EH (cell line): Measurements from ENCODE around the gene FGF14.

Source experiments
- DNase-seq: peaks from one replicate; pipeline ENCODE4 v3.0.0-alpha.2; 2015; ENCODE audit warnings: low read depth

FGF14 gene

DNA sequence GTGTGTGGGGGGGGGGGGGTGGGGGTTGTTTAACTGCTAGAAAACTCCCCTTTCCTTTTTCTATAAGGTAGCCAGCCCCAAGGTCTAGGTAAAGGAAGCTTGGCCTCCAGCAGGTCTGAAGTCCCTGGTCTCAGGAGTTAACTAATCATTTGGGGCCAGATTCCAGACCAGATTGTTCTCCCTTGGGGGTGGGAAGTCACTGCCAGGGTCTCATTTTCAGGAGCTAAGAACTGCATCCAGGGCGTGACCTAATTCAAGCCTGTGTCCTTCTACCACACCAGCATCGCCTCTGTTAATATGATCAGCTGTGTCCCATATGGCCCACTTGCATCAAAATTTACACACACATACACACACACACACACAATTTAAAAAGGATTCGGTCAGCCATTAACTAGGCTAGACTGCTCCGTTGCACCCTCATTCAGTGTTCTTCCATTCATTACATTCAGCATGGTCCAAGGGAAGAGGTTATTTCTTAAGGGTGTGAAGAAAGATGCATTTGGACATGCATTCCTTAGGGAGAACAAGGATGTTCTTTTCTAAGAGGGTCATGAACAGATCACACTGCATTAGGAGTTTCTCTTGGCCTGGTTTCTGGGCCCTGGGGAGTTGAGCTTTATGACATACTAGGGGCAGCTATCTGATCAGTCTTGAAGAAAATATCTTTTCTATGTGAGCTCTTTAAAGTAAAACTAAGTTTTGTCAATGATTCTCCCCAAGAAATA is 91.0 kb downstream of the FGF14 start:
- DNase-seq: no peak

DNA sequence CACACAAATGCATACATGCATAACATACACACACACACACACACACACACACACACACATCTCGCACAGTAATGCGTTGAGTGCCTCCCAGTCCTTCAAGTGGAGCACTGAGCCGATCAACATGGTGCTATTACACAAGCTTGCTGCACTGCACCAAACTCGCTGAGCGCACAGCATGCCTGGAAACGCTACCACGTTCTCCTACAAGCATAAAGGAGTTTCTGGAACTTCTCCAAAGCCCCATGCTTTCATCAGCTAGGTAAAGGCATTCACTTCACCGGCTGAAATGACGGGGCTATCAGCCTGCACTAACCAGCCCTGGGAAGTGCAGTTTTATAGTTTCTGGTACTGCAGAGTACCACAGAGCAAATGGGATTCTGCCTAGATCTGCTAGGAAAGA is 92.7 kb downstream of the FGF14 start:
- no peak for DNase-seq

DNA sequence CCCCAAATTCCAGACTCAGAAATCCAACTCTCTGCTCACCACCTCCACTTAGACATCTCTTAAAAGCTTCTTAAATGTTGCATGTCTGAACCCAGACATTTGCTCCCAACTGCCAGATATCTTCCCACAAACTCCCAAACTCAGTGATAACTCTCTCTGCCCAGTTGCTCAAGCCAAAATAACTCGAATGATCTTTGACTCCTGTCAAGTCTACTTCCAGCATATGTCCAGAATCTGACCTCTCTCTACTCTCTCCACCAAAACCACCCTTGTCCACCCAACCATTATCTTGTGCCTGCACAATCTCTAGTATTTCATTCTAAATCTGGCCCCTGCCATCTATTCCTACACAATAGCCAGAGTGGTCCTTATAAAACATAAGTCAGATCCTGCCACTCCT is 99.3 kb downstream of the FGF14 start:
- DNase-seq: no peak

- DNase-seq: no peak
Measured at GRCh38 chr13:102300379-102300778, 101.5 kb downstream of the FGF14 start.

GRCh38 chr13:102299366-102299765 is 102.5 kb downstream of the FGF14 start:
- DNase-seq: no peak

GRCh38 chr13:102298051-102298450 is 103.8 kb downstream of the FGF14 start:
- DNase-seq: no peak

GRCh38 chr13:102295316-102296048 is 106.4 kb downstream of the FGF14 start:
- peak; percentile 1 for DNase-seq

DNA sequence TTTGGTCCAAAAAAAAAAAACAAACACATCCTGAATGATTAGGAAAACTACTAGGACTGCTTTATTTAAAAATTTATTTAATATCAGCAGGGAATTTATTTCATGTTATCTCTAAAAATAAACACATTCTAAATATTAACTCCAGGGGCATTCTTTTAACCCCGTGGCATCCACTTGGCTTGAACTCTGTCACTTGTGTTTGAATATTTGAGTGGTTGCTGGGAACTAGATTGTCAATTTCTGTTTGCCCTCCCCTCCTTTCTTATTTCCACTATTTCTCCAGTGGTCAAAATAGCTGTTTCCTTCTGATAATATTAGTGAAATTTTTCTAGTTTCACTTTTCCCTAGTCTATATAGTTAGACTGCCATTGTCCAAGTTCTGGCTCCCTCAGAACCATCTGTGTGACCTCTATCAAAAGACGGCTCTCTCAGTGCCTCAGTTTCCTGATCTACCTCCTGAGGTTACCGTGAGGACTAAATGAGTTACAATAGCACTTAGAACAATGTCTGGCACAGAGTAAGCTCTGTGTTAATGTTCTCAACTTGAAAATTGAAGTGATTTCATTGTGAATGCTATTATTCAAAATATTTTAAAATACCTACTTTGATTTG is 107.3 kb downstream of the FGF14 start:
- DNase-seq: no peak

- DNase-seq: no peak
Measured at GRCh38 chr13:102293723-102294122, 108.1 kb downstream of the FGF14 start.

DNA sequence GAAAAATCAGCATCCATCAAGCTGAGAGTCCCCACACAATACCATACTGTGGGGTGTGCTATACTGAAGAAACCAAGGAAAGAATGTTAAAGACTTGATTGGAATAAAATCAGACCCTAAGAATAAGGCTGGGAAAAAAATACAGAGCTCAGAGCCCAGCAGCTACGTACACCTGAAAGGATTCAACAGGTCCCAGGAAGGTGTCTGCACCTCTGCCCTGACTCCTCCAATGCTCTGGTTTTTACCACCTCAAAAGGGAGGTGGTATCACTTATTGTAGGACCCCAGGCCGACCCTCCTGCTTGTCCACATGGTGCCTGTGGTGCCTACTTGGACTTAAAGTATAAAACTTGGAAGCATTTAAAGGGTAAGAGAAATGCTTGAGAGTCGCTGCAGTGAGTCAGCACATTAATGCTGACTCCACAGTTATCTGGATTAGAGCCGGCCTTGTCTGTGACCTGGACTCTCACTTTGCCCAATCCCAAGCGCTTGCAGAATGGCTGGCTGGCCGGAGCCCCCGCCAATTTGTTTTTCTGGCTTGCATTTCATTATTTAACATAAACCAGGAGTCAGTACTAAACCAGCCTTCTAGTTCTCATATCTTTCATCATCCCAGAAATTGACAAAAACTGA is 110.1 kb downstream of the FGF14 start:
- DNase-seq: no peak

- no peak for DNase-seq
Measured at GRCh38 chr13:102289606-102290005, 112.2 kb downstream of the FGF14 start.

DNA sequence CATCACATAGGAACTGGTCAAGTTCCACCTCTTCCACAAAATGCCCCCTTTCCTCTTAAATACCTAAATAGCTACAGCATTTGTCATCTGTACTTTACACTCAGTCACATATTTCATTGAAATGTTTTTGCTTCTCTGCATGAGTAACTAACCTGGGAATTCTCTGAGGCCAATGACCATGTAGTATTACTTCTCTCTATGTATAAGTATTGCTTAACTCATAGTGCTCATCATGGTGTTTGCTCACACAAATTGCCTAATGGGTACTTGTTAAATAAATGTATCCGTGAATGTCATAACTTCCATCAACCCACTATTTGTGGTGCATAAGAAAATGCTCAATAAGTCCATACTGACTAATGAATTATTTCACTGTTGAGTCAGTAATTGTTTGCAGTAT is 115.5 kb downstream of the FGF14 start:
- DNase-seq: peak; percentile 52

- no peak for DNase-seq
Measured at GRCh38 chr13:102280366-102280765, 121.5 kb downstream of the FGF14 start.

DNA sequence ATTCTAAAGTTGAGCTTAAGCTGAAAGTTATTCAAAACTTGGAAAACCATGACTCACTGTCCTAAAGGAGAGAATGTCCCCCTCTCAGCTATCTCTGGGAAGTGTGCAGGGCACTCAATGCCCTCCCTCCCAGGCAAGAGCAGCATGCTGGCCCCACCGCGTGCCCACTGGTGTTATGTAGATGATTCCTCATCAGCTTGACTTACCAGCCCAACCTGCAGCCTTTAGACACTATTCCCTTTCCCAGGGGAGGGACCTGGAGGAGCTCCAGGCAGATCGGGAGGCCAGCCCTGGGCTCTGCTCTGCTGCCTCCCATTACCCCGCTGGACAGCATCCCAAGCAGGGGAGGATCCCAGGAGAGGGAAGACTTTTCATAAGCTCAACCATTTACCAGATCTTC is 124.6 kb downstream of the FGF14 start:
- DNase-seq: no peak

- no peak for DNase-seq
Measured at GRCh38 chr13:102276404-102276803, 125.4 kb downstream of the FGF14 start.

DNA sequence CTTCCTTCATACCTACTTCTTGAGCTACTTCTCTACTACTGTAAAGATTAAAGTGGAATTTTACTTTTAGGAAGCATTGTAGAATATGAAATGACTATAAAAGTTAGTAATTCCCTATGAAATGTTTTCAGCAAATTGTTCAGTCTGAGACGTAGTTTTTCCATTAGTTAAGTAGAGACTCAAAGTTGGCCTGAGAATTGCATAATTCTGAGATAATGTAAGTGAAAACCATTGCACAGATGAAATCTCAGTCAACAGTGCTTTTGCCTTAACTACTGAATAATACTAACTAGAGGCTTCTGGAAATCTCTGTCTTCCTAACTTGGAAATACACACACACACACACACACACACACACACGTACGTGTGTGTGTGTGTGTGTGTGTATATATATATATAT is 125.9 kb downstream of the FGF14 start:
- no peak for DNase-seq

- DNase-seq: no peak
Measured at GRCh38 chr13:102273111-102273510, 128.7 kb downstream of the FGF14 start.

DNA sequence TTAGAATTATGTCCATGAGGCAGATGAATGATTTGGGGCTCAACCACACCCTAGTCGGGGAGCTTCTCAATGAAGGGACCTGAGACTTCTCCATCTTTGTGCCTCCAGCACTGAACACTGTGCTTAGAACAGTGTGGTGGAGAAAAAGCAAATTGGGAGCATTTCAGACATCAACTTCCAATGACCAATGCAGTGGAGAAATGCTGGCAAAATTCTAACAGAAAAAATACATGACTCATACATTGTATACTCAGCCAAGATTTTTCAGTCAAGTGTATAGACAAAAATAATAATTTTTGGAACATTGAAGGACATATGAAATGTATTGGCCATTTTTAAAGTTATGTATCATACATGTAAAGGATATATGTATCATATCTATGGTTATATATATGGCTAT is 134.7 kb downstream of the FGF14 start:
- DNase-seq: no peak

- DNase-seq: no peak
Measured at GRCh38 chr13:102261809-102262208, 140.0 kb downstream of the FGF14 start.

DNA sequence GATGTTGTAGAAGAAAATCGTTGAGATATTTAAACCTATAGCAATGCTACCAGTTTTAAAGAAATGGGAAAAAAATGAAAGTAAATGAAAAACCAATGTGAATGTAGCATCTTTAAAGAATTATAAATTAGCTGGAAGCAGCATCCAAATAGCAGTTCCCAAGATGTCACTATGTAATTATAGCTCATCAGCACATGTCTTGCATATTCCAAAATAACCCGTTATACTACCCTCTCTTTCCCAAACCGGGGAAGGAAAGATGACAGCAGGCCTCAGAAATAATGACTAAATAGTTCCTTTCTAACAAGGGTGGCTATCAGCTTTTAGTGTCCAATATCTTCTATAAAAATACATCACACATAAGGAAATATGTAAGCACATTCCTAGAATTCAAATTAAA is 140.5 kb downstream of the FGF14 start:
- no peak for DNase-seq

DNA sequence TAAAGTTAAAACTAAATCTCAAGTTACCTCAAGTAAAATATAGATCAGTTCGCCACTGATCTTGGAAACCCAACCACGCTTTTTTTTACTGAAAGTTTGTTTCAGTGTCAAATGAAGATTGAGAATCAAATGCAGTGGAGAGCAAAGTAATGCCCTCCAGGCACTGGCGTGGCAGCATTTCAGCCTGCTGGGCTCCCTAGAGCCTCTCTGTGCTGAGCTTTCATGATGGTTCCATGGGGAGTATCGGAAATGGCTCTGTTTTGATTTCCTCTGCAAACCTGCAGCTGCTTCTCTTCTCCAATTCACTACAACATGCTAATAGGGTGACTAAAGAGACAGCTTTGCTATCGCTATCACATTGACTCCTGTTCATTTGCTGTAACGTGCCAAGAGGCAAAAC is 141.6 kb downstream of the FGF14 start:
- no peak for DNase-seq

DNA sequence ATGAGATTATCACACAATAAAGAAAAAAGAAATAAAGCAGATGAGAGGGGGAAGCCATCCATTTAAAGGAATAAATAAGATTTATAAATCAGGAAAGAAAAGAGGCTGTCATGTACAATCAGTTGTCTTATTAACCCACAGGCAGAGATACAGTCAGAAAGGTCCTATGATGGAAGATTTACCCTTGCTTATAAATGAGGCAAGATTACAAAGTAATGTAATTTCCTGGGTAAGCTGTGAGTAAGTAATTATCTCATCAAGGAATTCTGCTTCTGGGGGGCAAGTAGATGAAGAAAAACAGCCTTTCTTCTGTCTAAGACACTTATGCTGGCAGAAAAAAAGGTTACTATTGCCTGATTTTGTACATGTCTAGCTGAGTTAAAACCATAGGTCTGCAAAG is 146.4 kb downstream of the FGF14 start:
- DNase-seq: no peak

GRCh38 chr13:102251817-102252216 is 150.0 kb downstream of the FGF14 start:
- DNase-seq: no peak
